Activated CD4-positive, alpha-beta memory T cell treated with anti-CD3 and anti-CD28 coated beads for 36 hours (primary cell): Measurements from ENCODE around the gene CD84. TPM values are rescaled to one million over a fixed set of nuclear protein-coding genes. Genes with fewer than 3 reads are reported as not detected.
A peak's percentile ranks its signal among the peaks of the same experiment; 100 is the strongest.

Source experiments
- CTCF ChIA-PET: fragments of 350-600 bp; sonication (Branson Sonifier 250); formaldehyde crosslinking; loops from one replicate; lab custom pipeline; 2021; ENCODE audit warnings: antibody characterized with exemption, inconsistent platforms; lab: Charles Lee
- POLR2A ChIA-PET: fragments of 350-600 bp; sonication (Branson Sonifier 250); formaldehyde crosslinking; loops from one replicate; lab custom pipeline; 2021; ENCODE audit warnings: antibody characterized with exemption; lab: Charles Lee
- DNase-seq: peaks from one replicate; pipeline ENCODE4 v3.0.0-alpha.2; 2020
- H3K27ac Mint-ChIP-seq: one replicate; pipeline ENCODE4 v1.8.0; 2021; ENCODE audit warnings: mixed read lengths
- H3K27me3 Mint-ChIP-seq: one replicate; pipeline ENCODE4 v1.8.0; 2021; ENCODE audit warnings: mixed read lengths
- H3K36me3 Mint-ChIP-seq: one replicate; pipeline ENCODE4 v1.8.0; 2021; ENCODE audit warnings: mixed read lengths
- H3K4me1 Mint-ChIP-seq: one replicate; pipeline ENCODE4 v1.8.0; 2021; ENCODE audit warnings: low read depth, mixed read lengths
- H3K4me3 Mint-ChIP-seq: one replicate; pipeline ENCODE4 v1.8.0; 2021; ENCODE audit warnings: mild to moderate bottlenecking, mixed read lengths
- H3K9me3 Mint-ChIP-seq: one replicate; pipeline ENCODE4 v1.8.0; 2021; ENCODE audit warnings: mixed read lengths
- intact Hi-C: fragments of 100-400 bp; cut with micrococcal nuclease; formaldehyde crosslinking; loops from one replicate; pipeline ENCODE4 v1.15.1; 2023
- total RNA-seq, 2 experiments: library from RNA; stranded (reverse); gene quantifications; one replicate each; pipeline ENCODE4 v1.2.3, GENCODE V29; 2021

Gene CD84
- total RNA-seq, 2 experiments from 2014 or later: 18.6 to 20.2 TPM

GRCh38 chr1:160622501-160623226 is 43.4 kb upstream of the CD84 start:
- no peaks in the 10 kb centered on the region for H3K9me3 Mint-ChIP-seq
- intact Hi-C loops: loop anchor here (1.0 to 10.0 kb wide), 4 partner anchors 18 to 358 kb away; partner anchors contain the start of genes DCAF8 and SLAMF1
- peak overlapping the region; percentile 38 for H3K4me3 Mint-ChIP-seq
- POLR2A ChIA-PET: interaction anchor here (0.8 to 11.8 kb wide), 7 partner anchors 10 to 360 kb away, joined by 3 to 288 read pairs (median 4); partner anchors contain the start of genes DCAF8 and SLAMF1
- peaks cover 90% of the 10 kb centered on the region for H3K4me1 Mint-ChIP-seq
- H3K27ac Mint-ChIP-seq: peak overlapping the region; percentile 98
- DNase-seq: no peak
- peaks cover 80% of the 10 kb centered on the region for H3K36me3 Mint-ChIP-seq
- no peaks in the 10 kb centered on the region for H3K27me3 Mint-ChIP-seq
- CTCF ChIA-PET: interaction anchor here (0.8 to 2.3 kb wide), 10 partner anchors 10 to 214 kb away, joined by 3 to 10 read pairs (median 4); partner anchors contain the start of gene SLAMF1

GRCh38 chr1:160621633-160622413 is 42.5 kb upstream of the CD84 start:
- Mint-ChIP-seq H3K4me1 (peaks cover 85% of the 10 kb centered on the region), H3K27ac (peak overlapping the region; percentile 98), H3K4me3 (peak overlapping the region; percentile 20), H3K36me3 (peaks cover 80% of the 10 kb centered on the region), H3K27me3 (no peaks in the 10 kb centered on the region), H3K9me3 (no peaks in the 10 kb centered on the region)
- CTCF ChIA-PET: interaction anchor here (0.6 to 5.5 kb wide), 10 partner anchors 9 to 215 kb away, joined by 3 to 69 read pairs (median 4); no protein-coding TSS in a partner anchor
- POLR2A ChIA-PET: interaction anchor here (1.3 to 11.8 kb wide), 4 partner anchors 11 to 359 kb away, joined by 3 to 288 read pairs (median 4); partner anchors contain the start of genes DCAF8 and SLAMF1
- intact Hi-C loops: loop anchor here (10.0 kb wide), 1 partner anchor 357 kb away; the partner anchor contains the start of gene DCAF8
- peak; percentile 70 for DNase-seq

GRCh38 chr1:160620942-160621632 is 41.8 kb upstream of the CD84 start:
- Mint-ChIP-seq H3K9me3 (no peaks in the 10 kb centered on the region), H3K4me1 (peaks cover 77% of the 10 kb centered on the region), H3K4me3 (peak overlapping the region; percentile 20), H3K27me3 (no peaks in the 10 kb centered on the region), H3K27ac (peak overlapping the region; percentile 98), H3K36me3 (peaks cover 78% of the 10 kb centered on the region)
- DNase-seq: no peak
- CTCF ChIA-PET: interaction anchor here (1.0 to 5.5 kb wide), 9 partner anchors 8 to 193 kb away, joined by 3 to 69 read pairs (median 15); partner anchors contain the start of gene SLAMF1
- POLR2A ChIA-PET: interaction anchor here (1.3 to 11.8 kb wide), 3 partner anchors 7 to 51 kb away, joined by 3 to 288 read pairs (median 21); partner anchors contain the start of gene SLAMF1
- intact Hi-C loops: loop anchor here (10.0 kb wide), 1 partner anchor 356 kb away; the partner anchor contains the start of gene DCAF8

- Mint-ChIP-seq H3K4me1 (peaks cover 69% of the 10 kb centered on the region), H3K4me3 (no peak overlapping the region), H3K27ac (peak overlapping the region; percentile 68), H3K9me3 (no peaks in the 10 kb centered on the region), H3K27me3 (no peaks in the 10 kb centered on the region), H3K36me3 (peaks cover 76% of the 10 kb centered on the region)
- ChIA-PET CTCF (interaction anchor here (0.7 to 5.5 kb wide), 26 partner anchors 8 to 419 kb away, joined by 3 to 69 read pairs (median 6); partner anchors contain the start of genes SLAMF1 and TSTD1), POLR2A (interaction anchor here (1.2 to 3.4 kb wide), 2 partner anchors 9 to 46 kb away, joined by 3 to 21 read pairs; no protein-coding TSS in a partner anchor)
- intact Hi-C loops: loop anchor here (10.0 kb wide), 1 partner anchor 355 kb away; the partner anchor contains the start of gene DCAF8
- no peak for DNase-seq
Measured at GRCh38 chr1:160619742-160620277, 40.5 kb upstream of the CD84 start.

- intact Hi-C loops: no loop called here
- peak; percentile 59 for DNase-seq
- Mint-ChIP-seq H3K36me3 (peaks cover 75% of the 10 kb centered on the region), H3K4me1 (peaks cover 63% of the 10 kb centered on the region), H3K27me3 (no peaks in the 10 kb centered on the region), H3K4me3 (no peak overlapping the region), H3K9me3 (no peaks in the 10 kb centered on the region), H3K27ac (peak overlapping the region; percentile 68)
- POLR2A ChIA-PET: interaction anchor here (0.6 to 3.4 kb wide), 7 partner anchors 9 to 64 kb away, joined by 3 to 21 read pairs (median 4); partner anchors contain the start of gene SLAMF1
- CTCF ChIA-PET: interaction anchor here (0.7 to 5.5 kb wide), 31 partner anchors 9 to 420 kb away, joined by 3 to 69 read pairs (median 5); partner anchors contain the start of genes SLAMF1 and TSTD1
Measured at GRCh38 chr1:160618763-160619274, 39.5 kb upstream of the CD84 start.

- Mint-ChIP-seq H3K4me3 (no peak overlapping the region), H3K9me3 (no peaks in the 10 kb centered on the region), H3K27me3 (no peaks in the 10 kb centered on the region), H3K4me1 (peaks cover 62% of the 10 kb centered on the region), H3K27ac (peak overlapping the region; percentile 36), H3K36me3 (peaks cover 74% of the 10 kb centered on the region)
- CTCF ChIA-PET: interaction anchor here (1.0 to 5.5 kb wide), 26 partner anchors 9 to 333 kb away, joined by 3 to 69 read pairs (median 6); partner anchors contain the start of gene SLAMF1
- DNase-seq: no peak
- POLR2A ChIA-PET: interaction anchor here (0.9 to 3.4 kb wide), 4 partner anchors 10 to 65 kb away, joined by 3 to 21 read pairs (median 4); no protein-coding TSS in a partner anchor
- intact Hi-C loops: no loop called here
Measured at GRCh38 chr1:160618327-160618726, 39.0 kb upstream of the CD84 start.

- ChIA-PET CTCF (no interaction called here), POLR2A (no interaction called here)
- intact Hi-C loops: no loop called here
- Mint-ChIP-seq H3K4me1 (peaks cover 55% of the 10 kb centered on the region), H3K4me3 (no peak overlapping the region), H3K27ac (peak overlapping the region; percentile 29), H3K27me3 (no peaks in the 10 kb centered on the region), H3K9me3 (no peaks in the 10 kb centered on the region), H3K36me3 (peaks cover 72% of the 10 kb centered on the region)
- no peak for DNase-seq
Measured at GRCh38 chr1:160615660-160616059, 36.4 kb upstream of the CD84 start.

GRCh38 chr1:160614410-160614809 is 35.1 kb upstream of the CD84 start:
- Mint-ChIP-seq H3K36me3 (peaks cover 74% of the 10 kb centered on the region), H3K4me1 (peaks cover 56% of the 10 kb centered on the region), H3K27ac (peak overlapping the region; percentile 50), H3K9me3 (no peaks in the 10 kb centered on the region), H3K27me3 (no peaks in the 10 kb centered on the region), H3K4me3 (no peak overlapping the region)
- no peak for DNase-seq
- intact Hi-C loops: no loop called here
- POLR2A ChIA-PET: no interaction called here
- CTCF ChIA-PET: interaction anchor here (1.6 kb wide), 1 partner anchor 8 kb away, joined by 3 read pairs; no protein-coding TSS in a partner anchor

GRCh38 chr1:160612613-160613218 is 33.4 kb upstream of the CD84 start:
- peak overlapping the region; percentile 15 for H3K27ac Mint-ChIP-seq
- DNase-seq: no peak
- H3K4me3 Mint-ChIP-seq: no peak overlapping the region
- no peaks in the 10 kb centered on the region for H3K9me3 Mint-ChIP-seq
- intact Hi-C loops: no loop called here
- no peaks in the 10 kb centered on the region for H3K27me3 Mint-ChIP-seq
- ChIA-PET CTCF (interaction anchor here (1.3 to 1.7 kb wide), 2 partner anchors 9 to 62 kb away, joined by 4 read pairs; no protein-coding TSS in a partner anchor), POLR2A (interaction anchor here (1.2 kb wide), 1 partner anchor 59 kb away, joined by 3 read pairs; no protein-coding TSS in a partner anchor)
- peaks cover 68% of the 10 kb centered on the region for H3K36me3 Mint-ChIP-seq
- H3K4me1 Mint-ChIP-seq: peaks cover 59% of the 10 kb centered on the region
